H9 (cell line): ENCODE results near the gene TNKS1BP1. TPM values are rescaled to one million over a fixed set of nuclear protein-coding genes. Genes with fewer than 3 reads are reported as not detected.
A peak's percentile ranks its signal among the peaks of the same experiment; 100 is the strongest.
"Not testable (repeated sequence)": the region's sequence is repeated elsewhere in the genome, so short reads cannot be mapped to it uniquely, and the experiment has no call there.

Experiments
- DNase-seq: peaks from one replicate; pipeline ENCODE4 v3.0.0-alpha.2; 2017
- H2AFZ ChIP-seq: one replicate; pipeline ENCODE4 v1.6.1; 2013; ENCODE audit warnings: mild to moderate bottlenecking, low read length, control low read depth, moderate library complexity
- H2AK5ac ChIP-seq: 2 replicates; pipeline ENCODE4 v1.6.1; 2013; ENCODE audit warnings: low read length, control low read depth, mixed read lengths; ENCODE audit not compliant: insufficient read length
- H2BK120ac ChIP-seq: one replicate; pipeline ENCODE4 v1.6.1; 2013; ENCODE audit warnings: low read depth, mild to moderate bottlenecking, low read length, control low read depth, inconsistent platforms; ENCODE audit not compliant: poor library complexity, severe bottlenecking
- H2BK12ac ChIP-seq: 2 replicates; pipeline ENCODE4 v1.6.1; 2013; ENCODE audit warnings: low read length, control low read depth, mixed read lengths, low read depth; ENCODE audit not compliant: insufficient read length
- H2BK15ac ChIP-seq: 2 replicates; pipeline ENCODE4 v1.6.1; 2013; ENCODE audit warnings: low read depth, low read length, control low read depth
- H2BK20ac ChIP-seq: one replicate; pipeline ENCODE4 v1.6.1; 2013; ENCODE audit warnings: low read depth, mild to moderate bottlenecking, low read length, control low read depth, inconsistent platforms; ENCODE audit not compliant: poor library complexity, severe bottlenecking
- H2BK5ac ChIP-seq: 2 replicates; pipeline ENCODE4 v1.6.1; 2013; ENCODE audit warnings: low read length, control low read depth, mixed read lengths; ENCODE audit not compliant: insufficient read length
- H3K14ac ChIP-seq: 2 replicates; pipeline ENCODE4 v1.6.1; 2013; ENCODE audit warnings: low read length, control low read depth; ENCODE audit not compliant: insufficient read depth
- H3K18ac ChIP-seq: 2 replicates; pipeline ENCODE4 v1.6.1; 2013; ENCODE audit warnings: low read depth, mild to moderate bottlenecking, mixed read lengths, low read length, control low read depth; ENCODE audit not compliant: insufficient read length
- H3K23ac ChIP-seq: 2 replicates; pipeline ENCODE4 v1.6.1; 2013; ENCODE audit warnings: low read length, control low read depth, mixed read lengths, low read depth; ENCODE audit not compliant: insufficient read length
- H3K23me2 ChIP-seq: 2 replicates; pipeline ENCODE4 v1.6.1; 2013; ENCODE audit warnings: low read depth, mild to moderate bottlenecking, mixed read lengths, low read length, control low read depth; ENCODE audit not compliant: insufficient read length, poor library complexity, severe bottlenecking
- H3K27ac ChIP-seq: 2 replicates; pipeline ENCODE4 v1.5.1; 2013; ENCODE audit warnings: low read length, control low read depth, mixed read lengths, low read depth; ENCODE audit not compliant: insufficient read length
- H3K27me3 ChIP-seq: 2 replicates; pipeline ENCODE4 v1.6.1; 2013; ENCODE audit warnings: low read length, control low read depth, inconsistent platforms; ENCODE audit not compliant: insufficient read depth
- H3K4ac ChIP-seq: 2 replicates; pipeline ENCODE4 v1.6.1; 2013; ENCODE audit warnings: low read depth, mild to moderate bottlenecking, control low read depth, inconsistent platforms, low read length, moderate library complexity
- H3K4me1 ChIP-seq: 2 replicates; pipeline ENCODE4 v1.6.1; 2013; ENCODE audit warnings: low read length, control low read depth, inconsistent platforms; ENCODE audit not compliant: insufficient read depth
- H3K4me2 ChIP-seq: 2 replicates; pipeline ENCODE4 v1.6.1; 2013; ENCODE audit warnings: low read length, control low read depth, mixed read lengths; ENCODE audit not compliant: insufficient read length, insufficient read depth
- H3K56ac ChIP-seq: 2 replicates; pipeline ENCODE4 v1.6.1; 2013; ENCODE audit warnings: low read depth, mild to moderate bottlenecking, mixed read lengths, low read length, control low read depth; ENCODE audit not compliant: insufficient read length
- H3K79me1 ChIP-seq: 2 replicates; pipeline ENCODE4 v1.6.1; 2013; ENCODE audit warnings: low read depth, mild to moderate bottlenecking, moderate library complexity, low read length, control low read depth, inconsistent platforms; ENCODE audit not compliant: insufficient read depth, poor library complexity, severe bottlenecking
- H3K79me2 ChIP-seq: 2 replicates; pipeline ENCODE4 v1.6.1; 2013; ENCODE audit warnings: low read length, control low read depth, inconsistent platforms; ENCODE audit not compliant: insufficient read depth
- H3K9ac ChIP-seq: 2 replicates; pipeline ENCODE4 v1.6.1; 2013; ENCODE audit warnings: low read length, control low read depth, mixed read lengths; ENCODE audit not compliant: insufficient read length; ENCODE audit errors: extremely low read depth
- H3K9me3 ChIP-seq: one replicate; pipeline ENCODE4 v1.6.1; 2013; ENCODE audit warnings: low read depth, low read length, inconsistent platforms; ENCODE audit not compliant: control insufficient read depth
- H3T11ph ChIP-seq: one replicate; pipeline ENCODE4 v1.6.1; 2013; ENCODE audit warnings: mild to moderate bottlenecking, low read length, control low read depth, inconsistent platforms
- H4K20me1 ChIP-seq: one replicate; pipeline ENCODE4 v1.6.1; 2013; ENCODE audit not compliant: control insufficient read depth, insufficient read length, insufficient read depth
- H4K5ac ChIP-seq: 2 replicates; pipeline ENCODE4 v1.6.1; 2013; ENCODE audit warnings: low read depth, mild to moderate bottlenecking, mixed read lengths, low read length, control low read depth; ENCODE audit not compliant: insufficient read length
- H4K8ac ChIP-seq: replicated peaks from 2 replicates; pipeline ENCODE4 v1.6.1; 2013; ENCODE audit warnings: low read length, control low read depth, mixed read lengths, low read depth; ENCODE audit not compliant: insufficient read length
- H4K91ac ChIP-seq: 2 replicates; pipeline ENCODE4 v1.6.1; 2013; ENCODE audit warnings: low read depth, mild to moderate bottlenecking, moderate library complexity, mixed read lengths, low read length, control low read depth; ENCODE audit not compliant: insufficient read length
- H3K27ac Mint-ChIP-seq, 3 experiments: 2 replicates in 2 of 3; 3 replicates in 1 of 3; pipeline ENCODE4 v1.8.0; 2020 to 2021; ENCODE audit warnings: mixed read lengths in 3 of 3, mild to moderate bottlenecking in 1 of 3, moderate library complexity in 1 of 3
- H3K27me3 Mint-ChIP-seq: 2 replicates; pipeline ENCODE4 v1.8.0; 2021; ENCODE audit warnings: low read depth, mild to moderate bottlenecking, moderate library complexity, mixed read lengths
- H3K36me3 Mint-ChIP-seq, 3 experiments: 2 replicates in 2 of 3; 3 replicates in 1 of 3; pipeline ENCODE4 v1.8.0; 2020 to 2021; ENCODE audit warnings: low read depth in 3 of 3, mixed read lengths in 3 of 3; ENCODE audit not compliant: insufficient read depth in 1 of 3
- H3K4me1 Mint-ChIP-seq, 2 experiments: 2 replicates each; pipeline ENCODE4 v1.8.0; 2020; ENCODE audit warnings: mixed read lengths in 2 of 2
- H3K4me3 Mint-ChIP-seq, 2 experiments: 2 replicates in 1 of 2; 3 replicates in 1 of 2; pipeline ENCODE4 v1.8.0; 2020 to 2021; ENCODE audit warnings: mild to moderate bottlenecking in 2 of 2, mixed read lengths in 2 of 2, moderate library complexity in 1 of 2
- H3K9me3 Mint-ChIP-seq, 2 experiments: 2 replicates in 1 of 2; 3 replicates in 1 of 2; pipeline ENCODE4 v1.8.0; 2020; ENCODE audit warnings: mild to moderate bottlenecking in 2 of 2, mixed read lengths in 2 of 2, moderate library complexity in 1 of 2
- CTCF ChIP-seq: fragments of 200-600 bp; sonication (generic); conservative IDR thresholded peaks from 3 replicates; pipeline ENCODE4 v1.8.0; 2021; ENCODE audit warnings: antibody characterized with exemption, mild to moderate bottlenecking
- WGBS: extraction: QIAGEN DNeasy Blood & Tissue Kit; methylation state at CpG from one replicate; pipeline ENCODE4 v1.1.7; 2013; ENCODE audit warnings: missing lambda C conversion rate, low lambda C conversion rate, mixed read lengths; ENCODE audit not compliant: insufficient read length; ENCODE audit errors: extremely low coverage; 5-methylcytosine and 5-hydroxymethylcytosine counted together
- total RNA-seq: library from RNA; stranded (reverse); gene quantifications from 2 replicates; pipeline ENCODE4 v1.2.1, GENCODE V29; 2021

Gene TNKS1BP1
- total RNA-seq, 1 experiment from 2014 or later = 130 TPM

GRCh38 chr11:57283231-57283990, 41.3 kb downstream of the TNKS1BP1 start:
- no peak overlapping the region for H2AFZ ChIP-seq
- Mint-ChIP-seq H3K27me3 (peaks cover 3% of the 10 kb centered on the region), H3K9me3 (0 out of 5 replicates have a peak, but pooled peaks cover 0 to 5% of the 10 kb centered on the region in 2 experiments), H3K36me3 (peaks cover 0 to 4% (median 0%) of the 10 kb centered on the region in 3 experiments; a peak in 3 of 7 replicates), H3K27ac (peak overlapping the region in 2 of 3 experiments; percentile 54 to 74; a peak in 4 of 7 replicates), H3K4me3 (peak overlapping the region in 1 of 2 experiments; percentile 33; a peak in 1 of 5 replicates), H3K4me1 (peaks cover 54% of the 10 kb centered on the region in 2 experiments)
- no peak overlapping the region for H3K23ac ChIP-seq
- H2BK12ac ChIP-seq = no peak overlapping the region
- H4K5ac ChIP-seq = no peak overlapping the region
- H2BK5ac ChIP-seq = no peak overlapping the region
- H3K14ac ChIP-seq = no peak overlapping the region
- no peaks in the 10 kb centered on the region for H3K79me1 ChIP-seq
- no peak overlapping the region for H2AK5ac ChIP-seq
- H3K9me3 ChIP-seq = no peaks in the 10 kb centered on the region
- no peak overlapping the region for H2BK120ac ChIP-seq
- WGBS = no CpG with 5 or more reads among the region's 2 CpGs
- H4K91ac ChIP-seq = no peak overlapping the region
- peak; percentile 77 for DNase-seq
- peaks cover 5% of the 10 kb centered on the region; the same call in 1 of the 2 replicates for H3K4me1 ChIP-seq
- no peaks in the 10 kb centered on the region for H3K23me2 ChIP-seq
- no peaks in the 10 kb centered on the region for H4K20me1 ChIP-seq
- H3K79me2 ChIP-seq = no peaks in the 10 kb centered on the region
- H2BK15ac ChIP-seq = no peak overlapping the region
- H3K9ac ChIP-seq = no peak overlapping the region
- H3K4me2 ChIP-seq = no peak overlapping the region
- H3K27me3 ChIP-seq = no peaks in the 10 kb centered on the region; the same call in 1 of the 2 replicates
- no peak overlapping the region for H2BK20ac ChIP-seq
- no peak for TF ChIP-seq CTCF
- no peak overlapping the region for H3K27ac ChIP-seq
- H3K56ac ChIP-seq = no peak overlapping the region
- H3T11ph ChIP-seq = no peak overlapping the region
- no peak overlapping the region for H3K18ac ChIP-seq
- H3K4ac ChIP-seq = no peak overlapping the region
- H4K8ac ChIP-seq = no peak overlapping the region

- not testable (repeated sequence) for H3K23me2 ChIP-seq, H3K27ac ChIP-seq, H3K79me1 ChIP-seq, H4K91ac ChIP-seq, H4K8ac ChIP-seq, H3K27ac Mint-ChIP-seq, H3K9me3 Mint-ChIP-seq, H3K4me1 ChIP-seq, H2BK20ac ChIP-seq, H3K4ac ChIP-seq, H3K27me3 ChIP-seq, H2BK15ac ChIP-seq, H3T11ph ChIP-seq, H3K18ac ChIP-seq, H3K4me2 ChIP-seq, H3K79me2 ChIP-seq, H3K4me3 Mint-ChIP-seq, H2AK5ac ChIP-seq, H3K23ac ChIP-seq, H3K14ac ChIP-seq, H3K9me3 ChIP-seq, H2AFZ ChIP-seq, H3K56ac ChIP-seq, DNase-seq, H4K20me1 ChIP-seq, H4K5ac ChIP-seq, H2BK5ac ChIP-seq, H2BK12ac ChIP-seq, H2BK120ac ChIP-seq, H3K36me3 Mint-ChIP-seq, H3K9ac ChIP-seq
- WGBS = no CpG with 5 or more reads among the region's 6 CpGs
- Mint-ChIP-seq H3K4me1 (peaks cover 66 to 67% of the 10 kb centered on the region in 2 experiments), H3K27me3 (peaks cover 10% of the 10 kb centered on the region)
These were observed 43.2 kb downstream of the TNKS1BP1 start for GRCh38 chr11:57281546-57281945.
